NCI-H2171 treated with DMSO at 0.1 percent for 48 hours (cell line): ENCODE data around the gene PRDM16.

Source experiments
- DNase-seq: peaks from one replicate; lab custom pipeline; 2025; lab: John Stamatoyannopoulos, UW

The PRDM16 gene

GRCh38 chr1:3124246-3124645 is 55.2 kb downstream of the PRDM16 start:
- no peak for DNase-seq

- no peak for DNase-seq
Observed at GRCh38 chr1:3125078-3125477, 56.1 kb downstream of the PRDM16 start.

GRCh38 chr1:3125546-3126368 is 56.8 kb downstream of the PRDM16 start:
- DNase-seq, result no peak

- DNase-seq, result peak; percentile 52
Observed at GRCh38 chr1:3126756-3127678, 58.0 kb downstream of the PRDM16 start.

- no peak for DNase-seq
Observed at GRCh38 chr1:3127738-3128137, 58.7 kb downstream of the PRDM16 start.

- no peak for DNase-seq
Observed at GRCh38 chr1:3128431-3129132, 59.6 kb downstream of the PRDM16 start.

GRCh38 chr1:3129133-3129490 is 60.1 kb downstream of the PRDM16 start:
- no peak for DNase-seq

- no peak for DNase-seq
Observed at GRCh38 chr1:3130268-3130667, 61.3 kb downstream of the PRDM16 start.

GRCh38 chr1:3132660-3133059 is 63.7 kb downstream of the PRDM16 start:
- no peak for DNase-seq

GRCh38 chr1:3133686-3134085 is 64.7 kb downstream of the PRDM16 start:
- no peak for DNase-seq

- no peak for DNase-seq
Observed at GRCh38 chr1:3134381-3135072, 65.5 kb downstream of the PRDM16 start.

GRCh38 chr1:3135073-3135702 is 66.2 kb downstream of the PRDM16 start:
- peak; percentile 80 for DNase-seq

- no peak for DNase-seq
Observed at GRCh38 chr1:3135744-3136455, 66.9 kb downstream of the PRDM16 start.

GRCh38 chr1:3136532-3136931 is 67.5 kb downstream of the PRDM16 start:
- no peak for DNase-seq

GRCh38 chr1:3137111-3138100 is 68.4 kb downstream of the PRDM16 start:
- DNase-seq, result peak; percentile 26

- DNase-seq, result no peak
Observed at GRCh38 chr1:3138623-3139151, 69.7 kb downstream of the PRDM16 start.

GRCh38 chr1:3139451-3139852 is 70.4 kb downstream of the PRDM16 start:
- no peak for DNase-seq

- DNase-seq, result no peak
Observed at GRCh38 chr1:3139871-3140361, 70.9 kb downstream of the PRDM16 start.

GRCh38 chr1:3140437-3140836 is 71.4 kb downstream of the PRDM16 start:
- no peak for DNase-seq
